ENCODE data around the gene S100A1.

Gene S100A1

DNA sequence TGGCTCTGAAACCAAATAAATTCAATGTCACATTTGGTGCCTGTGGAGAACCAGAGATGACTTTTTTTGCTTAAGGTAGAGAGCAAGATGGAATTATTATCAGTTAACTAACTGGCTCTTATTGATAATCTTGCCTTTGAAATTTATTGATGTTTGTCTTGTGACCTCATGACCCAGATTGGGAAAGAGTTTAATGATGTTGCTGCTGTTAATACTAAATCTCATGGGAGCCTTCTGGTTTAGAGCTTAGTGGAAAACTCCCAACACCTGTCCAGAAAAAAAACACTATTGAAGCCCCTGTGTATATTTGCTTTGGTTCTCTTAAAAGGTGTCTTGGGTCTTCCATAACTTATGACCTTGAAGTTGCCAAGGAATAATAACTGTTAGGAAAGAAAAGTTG lies 15.6 kb downstream of the S100A1 start:
- peaks cover 31% of the 10 kb centered on the region for H3K36me3 ChIP-seq (ENCODE audit: control insufficient read depth, insufficient read depth, low read length)

DNA sequence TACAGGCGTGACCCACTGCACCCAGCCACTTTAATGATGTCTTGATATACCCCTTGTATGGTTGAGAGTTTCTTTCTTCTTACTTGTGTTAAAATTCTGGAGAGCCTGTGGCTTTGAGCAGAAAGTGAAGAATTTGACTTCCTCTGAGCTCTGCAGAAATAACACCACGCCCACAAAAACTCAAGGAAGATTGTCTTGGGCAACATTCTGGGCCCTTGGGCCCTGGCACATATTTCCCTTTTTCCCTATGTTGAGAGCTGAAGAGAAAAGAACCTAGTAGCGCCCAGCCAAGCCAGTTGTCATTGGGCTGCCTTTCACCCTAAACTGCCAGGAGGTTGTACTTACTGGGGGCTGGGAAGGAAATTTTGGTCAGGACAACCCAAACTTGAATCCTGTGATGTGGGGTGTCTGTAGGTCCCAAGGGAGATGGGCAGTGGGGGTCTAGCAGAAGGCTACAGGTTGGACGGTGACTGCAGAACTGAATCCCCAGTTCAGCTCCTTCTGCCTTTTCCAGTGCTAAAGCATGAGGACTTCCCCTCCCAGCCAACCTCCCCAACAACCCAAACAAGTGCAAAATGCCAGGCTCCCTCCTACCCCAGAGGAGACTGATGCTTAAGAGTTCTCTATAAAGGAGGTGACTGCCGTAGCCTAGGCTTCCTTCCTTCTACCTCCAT lies 18.6 kb downstream of the S100A1 start:
- Histone ChIP-seq H3K36me3 (ENCODE audit: control insufficient read depth, insufficient read depth, low read length) (peaks cover 21% of the 10 kb centered on the region), H3K4me3 (replicated peaks; ENCODE audit: low read depth, low read length) (no peak overlapping the region), H3K27me3 (replicated peaks; ENCODE audit: control insufficient read depth, insufficient read depth, low read length) (no peaks in the 10 kb centered on the region)
- TF ChIP-seq, protein P1, sequence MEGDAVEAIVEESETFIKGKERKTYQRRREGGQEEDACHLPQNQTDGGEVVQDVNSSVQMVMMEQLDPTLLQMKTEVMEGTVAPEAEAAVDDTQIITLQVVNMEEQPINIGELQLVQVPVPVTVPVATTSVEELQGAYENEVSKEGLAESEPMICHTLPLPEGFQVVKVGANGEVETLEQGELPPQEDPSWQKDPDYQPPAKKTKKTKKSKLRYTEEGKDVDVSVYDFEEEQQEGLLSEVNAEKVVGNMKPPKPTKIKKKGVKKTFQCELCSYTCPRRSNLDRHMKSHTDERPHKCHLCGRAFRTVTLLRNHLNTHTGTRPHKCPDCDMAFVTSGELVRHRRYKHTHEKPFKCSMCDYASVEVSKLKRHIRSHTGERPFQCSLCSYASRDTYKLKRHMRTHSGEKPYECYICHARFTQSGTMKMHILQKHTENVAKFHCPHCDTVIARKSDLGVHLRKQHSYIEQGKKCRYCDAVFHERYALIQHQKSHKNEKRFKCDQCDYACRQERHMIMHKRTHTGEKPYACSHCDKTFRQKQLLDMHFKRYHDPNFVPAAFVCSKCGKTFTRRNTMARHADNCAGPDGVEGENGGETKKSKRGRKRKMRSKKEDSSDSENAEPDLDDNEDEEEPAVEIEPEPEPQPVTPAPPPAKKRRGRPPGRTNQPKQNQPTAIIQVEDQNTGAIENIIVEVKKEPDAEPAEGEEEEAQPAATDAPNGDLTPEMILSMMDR (IDR thresholded peaks at IDR 0.05; ENCODE audit: insufficient read depth, low read length, poor library complexity, severe bottlenecking): no peak
- DNase-seq (ENCODE audit: extremely low read depth, insufficient read length): no peak

More for the DNA sequence above, 15.6 kb downstream of the S100A1 start:
- TF ChIP-seq, protein P1 (IDR thresholded peaks at IDR 0.05; ENCODE audit: insufficient read depth, low read length, poor library complexity, severe bottlenecking): no peak
- no peak overlapping the region for H3K4me3 ChIP-seq (replicated peaks; ENCODE audit: low read depth, low read length)
- H3K27me3 ChIP-seq (replicated peaks; ENCODE audit: control insufficient read depth, insufficient read depth, low read length): no peaks in the 10 kb centered on the region
- DNase-seq (ENCODE audit: extremely low read depth, insufficient read length): no peak

DNA sequence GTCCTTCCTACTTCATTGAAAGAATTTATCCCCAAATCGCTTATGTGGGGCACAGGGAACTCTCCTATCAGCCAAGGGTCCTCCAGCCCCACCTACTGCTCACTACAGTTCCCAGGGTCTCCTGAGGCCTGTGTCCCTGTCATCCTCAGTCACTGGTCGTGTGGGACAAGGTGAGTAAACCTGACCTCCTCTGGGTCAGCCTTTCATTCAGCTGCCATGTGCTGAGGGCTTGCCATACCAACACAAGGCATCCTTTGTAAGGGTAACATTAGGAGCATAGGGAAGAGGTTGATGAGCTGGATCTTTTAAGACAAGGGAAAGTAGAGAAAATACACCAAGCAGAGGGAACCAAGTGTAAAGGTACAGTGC lies 19.1 kb downstream of the S100A1 start:
- no peak overlapping the region for H3K4me3 ChIP-seq (replicated peaks; ENCODE audit: low read depth, low read length)
- TF ChIP-seq, protein P1 (IDR thresholded peaks at IDR 0.05; ENCODE audit: insufficient read depth, low read length, poor library complexity, severe bottlenecking): no peak
- H3K27me3 ChIP-seq (replicated peaks; ENCODE audit: control insufficient read depth, insufficient read depth, low read length): no peaks in the 10 kb centered on the region
- peaks cover 16% of the 10 kb centered on the region for H3K36me3 ChIP-seq (ENCODE audit: control insufficient read depth, insufficient read depth, low read length)
- DNase-seq (ENCODE audit: extremely low read depth, insufficient read length): no peak

DNA sequence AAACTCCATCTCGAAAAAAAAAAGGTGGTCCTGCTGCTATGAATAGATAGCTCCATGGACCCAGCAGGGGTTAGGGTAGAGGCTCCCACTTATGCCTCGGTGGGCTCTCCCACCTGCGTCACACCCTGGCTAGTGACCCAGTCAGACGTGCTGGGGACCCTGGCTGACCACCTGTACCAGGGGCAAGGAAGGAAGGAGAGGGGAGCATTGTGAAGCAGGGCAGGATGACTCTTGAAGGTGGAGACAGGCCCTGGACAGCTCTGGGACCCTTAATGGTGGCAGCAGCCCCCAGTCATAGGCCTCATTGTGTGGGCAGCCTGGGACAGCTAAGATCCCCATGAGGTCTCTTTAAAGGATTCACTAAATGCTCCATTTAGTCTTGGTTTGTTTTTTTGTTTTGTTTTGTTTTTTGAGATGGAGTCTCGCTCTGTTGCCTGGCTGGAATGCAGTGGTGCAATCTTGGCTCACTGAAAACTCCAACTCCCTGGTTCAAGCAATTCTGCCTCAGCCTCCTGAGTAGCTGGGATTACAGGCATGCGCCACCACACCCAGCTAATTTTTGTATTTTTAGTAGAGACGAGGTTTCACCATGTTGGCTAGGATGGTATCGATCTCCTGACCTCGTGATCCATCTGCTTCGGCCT lies 19.9 kb downstream of the S100A1 start:
- TF ChIP-seq, protein P1 (IDR thresholded peaks at IDR 0.05; ENCODE audit: insufficient read depth, low read length, poor library complexity, severe bottlenecking): no peak
- no peaks in the 10 kb centered on the region for H3K27me3 ChIP-seq (replicated peaks; ENCODE audit: control insufficient read depth, insufficient read depth, low read length)
- no peak for DNase-seq (ENCODE audit: extremely low read depth, insufficient read length)
- H3K4me3 ChIP-seq (replicated peaks; ENCODE audit: low read depth, low read length): no peak overlapping the region
- H3K36me3 ChIP-seq (ENCODE audit: control insufficient read depth, insufficient read depth, low read length): peaks cover 14% of the 10 kb centered on the region

DNA sequence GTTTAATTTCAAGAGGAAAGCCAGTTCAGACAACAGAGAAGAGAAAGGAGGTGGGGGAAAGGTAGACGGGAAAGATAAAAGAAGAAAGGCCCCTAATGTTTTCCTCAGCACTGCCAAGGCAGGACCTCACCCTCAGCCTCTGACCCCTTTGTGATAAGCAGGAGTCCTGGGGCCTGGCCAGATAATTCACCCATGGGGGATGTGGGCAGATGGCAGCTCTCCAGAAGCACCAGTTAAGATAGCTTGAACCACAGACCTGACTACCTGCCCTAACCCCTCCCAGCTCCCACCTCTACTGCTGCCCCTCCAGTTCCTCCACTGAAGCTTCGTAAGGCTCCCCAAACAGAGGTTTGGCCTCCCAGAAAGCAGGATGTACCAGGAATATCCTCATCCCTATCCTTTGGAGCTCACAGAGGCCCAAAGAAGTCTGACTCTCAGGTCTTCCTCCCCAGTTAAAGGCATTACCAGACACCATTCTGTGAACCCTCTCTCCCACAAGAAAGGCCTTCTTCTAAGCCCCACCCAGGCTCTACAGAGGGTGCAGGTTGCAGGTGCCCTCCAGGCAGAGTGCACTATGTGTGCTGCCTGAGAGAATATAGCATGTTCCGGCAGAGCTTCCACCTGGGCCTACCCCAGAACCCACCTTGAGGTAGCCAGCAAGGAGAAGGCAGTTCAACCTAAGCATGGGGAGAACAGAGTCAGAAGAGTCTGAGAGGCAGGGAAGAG lies 21.1 kb downstream of the S100A1 start:
- H3K4me3 ChIP-seq (replicated peaks; ENCODE audit: low read depth, low read length): no peak overlapping the region
- DNase-seq (ENCODE audit: extremely low read depth, insufficient read length): no peak
- H3K27me3 ChIP-seq (replicated peaks; ENCODE audit: control insufficient read depth, insufficient read depth, low read length): no peaks in the 10 kb centered on the region
- H3K36me3 ChIP-seq (ENCODE audit: control insufficient read depth, insufficient read depth, low read length): peaks cover 13% of the 10 kb centered on the region
- TF ChIP-seq, protein P1 (IDR thresholded peaks at IDR 0.05; ENCODE audit: insufficient read depth, low read length, poor library complexity, severe bottlenecking): no peak

Measured in GM06990 (cell line).